ENCODE results near the gene POU4F1.

The POU4F1 gene

GRCh38 chr13:78592584-78592983, 10.8 kb downstream of the POU4F1 start:
- DNase-seq (ENCODE audit: low read depth) = no peak

GRCh38 chr13:78589206-78589605, 14.1 kb downstream of the POU4F1 start:
- no peak for DNase-seq (ENCODE audit: low read depth)

- no peak for DNase-seq (ENCODE audit: low read depth)
Observed at GRCh38 chr13:78587395-78587794, 16.0 kb downstream of the POU4F1 start.

GRCh38 chr13:78586706-78587105, 16.6 kb downstream of the POU4F1 start:
- DNase-seq (ENCODE audit: low read depth) = no peak

GRCh38 chr13:78576261-78576660, 27.1 kb downstream of the POU4F1 start:
- no peak for DNase-seq (ENCODE audit: low read depth)

- DNase-seq (ENCODE audit: low read depth) = no peak
Observed at GRCh38 chr13:78572459-78572858, 30.9 kb downstream of the POU4F1 start.

GRCh38 chr13:78569029-78569428, 34.3 kb downstream of the POU4F1 start:
- no peak for DNase-seq (ENCODE audit: low read depth)

GRCh38 chr13:78566631-78567030, 36.7 kb downstream of the POU4F1 start:
- DNase-seq (ENCODE audit: low read depth) = no peak

- DNase-seq (ENCODE audit: low read depth) = no peak
Observed at GRCh38 chr13:78562237-78562889, 41.0 kb downstream of the POU4F1 start.

Measured in GM04504 (cell line).